Inferior parietal cortex (tissue), 1 donor: ENCODE results near the gene PTPRN2.
"Not testable (repeated sequence)": the region's sequence is repeated elsewhere in the genome, so short reads cannot be mapped to it uniquely, and the experiment has no call there.

ENCODE experiments used
- DNase-seq: peaks from one replicate; pipeline ENCODE4 v3.0.0-alpha.2; 2016; ENCODE audit errors: extremely low spot score

PTPRN2 gene

DNA sequence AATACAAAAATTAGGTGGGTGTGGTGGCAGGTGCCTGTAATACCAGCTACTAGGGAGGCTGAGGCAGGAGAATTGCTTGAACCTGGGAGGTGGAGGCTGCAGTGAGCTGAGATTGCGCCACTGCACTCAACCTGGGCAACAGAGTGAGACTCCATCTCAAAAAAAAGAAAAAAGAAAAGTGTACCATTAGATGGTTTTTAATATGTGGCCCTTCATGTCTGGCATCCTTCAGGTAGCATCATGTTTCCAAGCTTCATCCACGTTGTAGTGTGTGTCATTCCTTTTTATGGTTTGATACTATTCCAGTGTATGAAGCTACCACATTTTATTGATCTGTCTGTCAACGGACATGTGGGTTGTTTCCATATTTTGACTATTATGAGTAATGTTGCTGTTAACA, 1097.8 kb downstream of the PTPRN2 start:
- DNase-seq = not testable (repeated sequence)
